Renal cortex interstitium (tissue), 15 donors: Measurements from ENCODE around the gene RFX4. TPM values are rescaled to one million over a fixed set of nuclear protein-coding genes. Genes with fewer than 3 reads are reported as not detected.

Experiments used
- DNase-seq, 11 donors: peaks; one replicate each; pipeline ENCODE4 v3.0.0-alpha.2; 2013; ENCODE audit warnings: low read depth in 9 of 11, low spot score in 4 of 11; ENCODE audit errors: extremely low read depth in 1 of 11
- long read RNA-seq, 16 experiments: transcript quantifications; one replicate each; lab custom pipeline, GENCODE V29; 2026
- polyA plus RNA-seq, 3 donors: library from polyadenylated mRNA; unstranded; fragments of 120-200 nt; gene quantifications; one replicate each; pipeline ENCODE4 v1.2.1, GENCODE V29; 2013; ENCODE audit not compliant: insufficient read length in 3 of 3

Gene RFX4
- polyA plus RNA-seq: under 1 TPM in 2 of 3 donors, not detected in 1; 0.06 to 0.26 TPM
- long read RNA-seq, donor 1: 0 reads
- long read RNA-seq, donor 2: 0 reads
- long read RNA-seq, donor 3: 0 reads
- long read RNA-seq, donor 4: 0 reads
- long read RNA-seq, donor 5: 0 reads
- long read RNA-seq, donor 6: 0 reads
- long read RNA-seq, donor 7: 0 reads
- long read RNA-seq, donor 8: 0 reads
- long read RNA-seq, donor 9: 0 reads
- long read RNA-seq, donor 10: 0 reads
- long read RNA-seq, donor 11: 0 reads
- long read RNA-seq, donor 12: 0 reads
- long read RNA-seq, donor 13: 0 reads
- long read RNA-seq, donor 14: 0 reads
- long read RNA-seq, donor 15: 0 reads
- long read RNA-seq, donor 16: 0 reads

GRCh38 chr12:106582641-106583230 lies at the start of gene RFX4:
TSS of gene RFX4 (plus strand) at chr12:106583004. CDS start at chr12:106583321, 317 bp downstream.
- DNase-seq: no peak

- DNase-seq: no peak
Observed at GRCh38 chr12:106541201-106541600, 41.6 kb upstream of the RFX4 start.

- DNase-seq: no peak
Observed at GRCh38 chr12:106551410-106551809, 31.4 kb upstream of the RFX4 start.

- no peak for DNase-seq
Observed at GRCh38 chr12:106552228-106552627, 30.6 kb upstream of the RFX4 start.

GRCh38 chr12:106564678-106565329 lies 18.0 kb upstream of the RFX4 start:
- DNase-seq: no peak

GRCh38 chr12:106566771-106567170 lies 16.0 kb upstream of the RFX4 start:
- no peak for DNase-seq

GRCh38 chr12:106573239-106573638 lies 9.6 kb upstream of the RFX4 start:
- no peak for DNase-seq

- DNase-seq: no peak
Observed at GRCh38 chr12:106576848-106577247, 6.0 kb upstream of the RFX4 start.

- no peak for DNase-seq
Observed at GRCh38 chr12:106580671-106581508, 1.9 kb upstream of the RFX4 start.

GRCh38 chr12:106581543-106582248 lies 1.1 kb upstream of the RFX4 start:
- no peak for DNase-seq

- no peak for DNase-seq
Observed at GRCh38 chr12:106582249-106582591, 584 bp upstream of the RFX4 start.

- no peak for DNase-seq
Observed at GRCh38 chr12:106583242-106584103, 669 bp downstream of the RFX4 start.

GRCh38 chr12:106584104-106585064 lies 1.6 kb downstream of the RFX4 start:
- DNase-seq: no peak

GRCh38 chr12:106585105-106585520 lies 2.3 kb downstream of the RFX4 start:
- DNase-seq: no peak

- DNase-seq: no peak
Observed at GRCh38 chr12:106585521-106586277, 2.9 kb downstream of the RFX4 start.

- DNase-seq: no peak
Observed at GRCh38 chr12:106586278-106586802, 3.5 kb downstream of the RFX4 start.
